OCI-LY7 (cell line): ENCODE measurements around the gene PCDHGB2. TPM values are rescaled to one million over a fixed set of nuclear protein-coding genes. Genes with fewer than 3 reads are reported as not detected.
A peak's percentile ranks its signal among the peaks of the same experiment; 100 is the strongest.
"Not testable (repeated sequence)": the region's sequence is repeated elsewhere in the genome, so short reads cannot be mapped to it uniquely, and the experiment has no call there.

Experiments used
- Bru-seq: library from RNA; stranded (reverse); fragments of 400-500 nt; gene quantifications from one replicate; lab custom pipeline; 2021; lab: Mats Ljungman, UMichigan
- BruChase-seq, 2 experiments: library from RNA; stranded (reverse); fragments of 400-500 nt; gene quantifications; one replicate each; lab custom pipeline; 2021; lab: Mats Ljungman, UMichigan
- BruUV-seq: library from RNA; stranded (reverse); fragments of 400-500 nt; replicated peaks from 2 replicates; lab custom pipeline; 2021; lab: Mats Ljungman, UMichigan
- CTCF ChIA-PET: fragments of 300-600 bp; sonication (Branson Sonifier 250); formaldehyde crosslinking; loops from one replicate; lab custom pipeline; 2022; ENCODE audit warnings: antibody characterized with exemption; ENCODE audit not compliant: unreplicated experiment; lab: Charles Lee
- POLR2A ChIA-PET: fragments of 300-600 bp; sonication (Branson Sonifier 250); formaldehyde crosslinking; loops from one replicate; lab custom pipeline; 2022; ENCODE audit warnings: antibody characterized with exemption; lab: Charles Lee
- DNase-seq: peaks from one replicate; pipeline ENCODE4 v3.0.0-alpha.2; 2015; ENCODE audit warnings: low spot score
- H2AFZ ChIP-seq: fragments of 200-600 bp; sonication (generic), shearing (Covaris generic); 2 replicates; pipeline ENCODE4 v1.6.1; 2014; ENCODE audit warnings: mild to moderate bottlenecking, antibody characterized with exemption, low read length, moderate library complexity
- H3K27ac ChIP-seq: fragments of 200-600 bp; sonication (generic); 2 replicates; pipeline ENCODE4 v1.5.1; 2014; ENCODE audit warnings: mixed run types, low read depth, mild to moderate bottlenecking, moderate library complexity, low read length, inconsistent platforms; ENCODE audit not compliant: poor library complexity, severe bottlenecking
- H3K36me3 ChIP-seq: fragments of 200-600 bp; sonication (generic); 2 replicates; pipeline ENCODE4 v1.6.1; 2014; ENCODE audit warnings: mild to moderate bottlenecking, antibody characterized with exemption, low read length, moderate library complexity, mixed read lengths; ENCODE audit not compliant: insufficient read depth
- H3K4me1 ChIP-seq: fragments of 200-600 bp; sonication (generic); 2 replicates; pipeline ENCODE4 v1.5.1; 2014; ENCODE audit warnings: mild to moderate bottlenecking, low read length; ENCODE audit not compliant: insufficient read depth, poor library complexity, severe bottlenecking
- H3K4me2 ChIP-seq: fragments of 200-600 bp; sonication (generic); 2 replicates; pipeline ENCODE4 v1.6.1; 2014; ENCODE audit warnings: mild to moderate bottlenecking, low read length
- H3K4me3 ChIP-seq: fragments of 200-600 bp; sonication (generic); 2 replicates; pipeline ENCODE4 v1.5.1; 2014; ENCODE audit warnings: mild to moderate bottlenecking, low read depth, low read length; ENCODE audit not compliant: poor library complexity, severe bottlenecking
- H3K79me2 ChIP-seq: fragments of 200-600 bp; sonication (generic); 2 replicates; pipeline ENCODE4 v1.6.1; 2016; ENCODE audit warnings: low read depth, mild to moderate bottlenecking, low read length, moderate library complexity, mixed read lengths; ENCODE audit not compliant: insufficient read depth
- H3K9me2 ChIP-seq: fragments of 200-600 bp; sonication (generic); 2 replicates; pipeline ENCODE4 v1.6.1; 2016; ENCODE audit warnings: mild to moderate bottlenecking, low read length, mixed read lengths; ENCODE audit not compliant: insufficient read depth
- H3K9me3 ChIP-seq: fragments of 200-600 bp; sonication (generic); 2 replicates; pipeline ENCODE4 v1.6.1; 2014; ENCODE audit warnings: mild to moderate bottlenecking, mixed run types, low read length, mixed read lengths
- H4K20me1 ChIP-seq: fragments of 200-600 bp; sonication (generic); 2 replicates; pipeline ENCODE4 v1.6.1; 2014; ENCODE audit warnings: mild to moderate bottlenecking, antibody characterized with exemption, low read length, moderate library complexity, mixed read lengths; ENCODE audit not compliant: insufficient read depth
- EZH2phosphoT487 ChIP-seq: fragments of 200-600 bp; sonication (generic); IDR thresholded peaks from 2 replicates; pipeline ENCODE4 v1.6.1; 2018; ENCODE audit warnings: low read depth, borderline replicate concordance, mild to moderate bottlenecking, mixed run types, antibody characterized with exemption, low read length, moderate library complexity, mixed read lengths
- intact Hi-C: fragments of 100-400 bp; cut with micrococcal nuclease; formaldehyde crosslinking; loops from one replicate; pipeline ENCODE4 v1.10.0; 2022; ENCODE audit not compliant: unreplicated experiment
- long read RNA-seq: library from polyadenylated mRNA; stranded (forward); transcript quantifications from one replicate; pipeline ENCODE4 v2.0.0, GENCODE V29; 2022
- total RNA-seq, 2 experiments: library from RNA; depleted of rRNA in 1 of 2; stranded (reverse); fragments of >200 nt in 1 of 2; shearing (Covaris generic) in 1 of 2; gene quantifications; 2 replicates each; pipeline ENCODE4 v1.2.3, GENCODE V29; 2014 to 2022
- TF ChIP-seq, protein P1 (sequence below): fragments of 200-600 bp; sonication (generic); conservative IDR thresholded peaks from 2 replicates; pipeline ENCODE4 v1.5.1; 2014; ENCODE audit warnings: mild to moderate bottlenecking, antibody characterized with exemption, low read length, moderate library complexity, mixed read lengths

Gene PCDHGB2
- total RNA-seq (2014; rRNA removed; shearing (Covaris generic)) (8.3 and 9.3 TPM in 2 replicates), total RNA-seq (2022) (9.2 and 10.9 TPM in 2 replicates), Bru-seq, nascent RNA (percentile 67 among the genes with signal in this experiment), BruChase-seq, experiment 1, labeled RNA remaining after a 6-hour chase (percentile 89 among the genes with signal in this experiment), BruChase-seq, experiment 2, labeled RNA remaining after a 2-hour chase (percentile 88 among the genes with signal in this experiment)
- long read RNA-seq, partial matches to known transcripts, result 0 of 2 reads
- long read RNA-seq, other reads (novel, unspliced or antisense), result 0 of 2 reads

DNA sequence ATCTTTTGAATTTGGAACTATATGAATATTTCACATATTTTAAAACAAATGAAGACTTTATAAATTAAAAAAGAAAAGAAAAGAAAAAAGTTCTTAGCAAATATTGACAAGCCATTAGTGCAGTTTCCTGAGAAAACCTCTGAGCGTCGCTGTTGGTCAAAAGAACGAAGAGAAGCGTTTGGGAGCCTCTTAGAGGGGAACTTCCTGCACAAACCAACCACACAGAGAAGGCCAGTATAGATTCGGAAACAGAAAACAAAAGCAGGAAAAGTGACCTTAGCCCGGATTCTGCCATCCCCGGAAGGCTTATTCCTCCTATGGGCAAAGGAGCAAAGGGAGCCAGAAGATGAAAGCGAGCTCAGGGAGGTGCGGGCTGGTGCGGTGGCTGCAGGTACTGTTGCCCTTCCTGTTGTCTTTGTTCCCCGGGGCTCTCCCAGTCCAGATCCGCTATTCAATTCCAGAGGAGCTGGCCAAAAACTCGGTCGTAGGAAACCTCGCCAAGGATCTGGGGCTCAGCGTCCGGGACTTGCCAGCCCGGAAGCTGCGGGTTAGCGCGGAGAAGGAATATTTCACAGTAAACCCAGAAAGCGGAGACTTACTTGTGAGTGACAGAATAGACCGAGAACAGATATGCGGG, at the start of gene PCDHGB2:
PCDHGB2 (plus strand) TSS at position 205 of the 637 bp plus-strand sequence; CDS start at position 347, 142 bp downstream.
- Histone ChIP-seq H3K4me2 (peak within 1 kb of the TSS; percentile 70), H3K9me3 (no peaks in the 10 kb centered on the region; the same call in 1 of the 2 replicates), H3K36me3 (peaks cover 15% of the 10 kb centered on the region), H2AFZ (peak within 1 kb of the TSS; percentile 63), H3K79me2 (peaks cover 24% of the 10 kb centered on the region; the same call in 1 of the 2 replicates), H3K4me3 (peak within 1 kb of the TSS; percentile 65), H3K4me1 (peaks cover 42% of the 10 kb centered on the region), H3K27ac (peak within 1 kb of the TSS; percentile 21), H4K20me1 (no peaks in the 10 kb centered on the region), H3K9me2 (no peaks in the 10 kb centered on the region)
- intact Hi-C loops, result loop anchor here (1.0 to 10.0 kb wide), 4 partner anchors 52 to 204 kb away; partner anchors contain the start of genes PCDHB10, PCDHB11, PCDHGA10 and PCDHGC3
- DNase-seq, result peak; percentile 85
- CTCF ChIA-PET, result interaction anchor here (0.6 to 1.2 kb wide), 4 partner anchors 10 to 198 kb away, joined by 3 to 7 read pairs (median 4); partner anchors contain the start of gene PCDHGB7
- TF ChIP-seq EZH2phosphoT487, result no peak
- TF ChIP-seq, protein P1, sequence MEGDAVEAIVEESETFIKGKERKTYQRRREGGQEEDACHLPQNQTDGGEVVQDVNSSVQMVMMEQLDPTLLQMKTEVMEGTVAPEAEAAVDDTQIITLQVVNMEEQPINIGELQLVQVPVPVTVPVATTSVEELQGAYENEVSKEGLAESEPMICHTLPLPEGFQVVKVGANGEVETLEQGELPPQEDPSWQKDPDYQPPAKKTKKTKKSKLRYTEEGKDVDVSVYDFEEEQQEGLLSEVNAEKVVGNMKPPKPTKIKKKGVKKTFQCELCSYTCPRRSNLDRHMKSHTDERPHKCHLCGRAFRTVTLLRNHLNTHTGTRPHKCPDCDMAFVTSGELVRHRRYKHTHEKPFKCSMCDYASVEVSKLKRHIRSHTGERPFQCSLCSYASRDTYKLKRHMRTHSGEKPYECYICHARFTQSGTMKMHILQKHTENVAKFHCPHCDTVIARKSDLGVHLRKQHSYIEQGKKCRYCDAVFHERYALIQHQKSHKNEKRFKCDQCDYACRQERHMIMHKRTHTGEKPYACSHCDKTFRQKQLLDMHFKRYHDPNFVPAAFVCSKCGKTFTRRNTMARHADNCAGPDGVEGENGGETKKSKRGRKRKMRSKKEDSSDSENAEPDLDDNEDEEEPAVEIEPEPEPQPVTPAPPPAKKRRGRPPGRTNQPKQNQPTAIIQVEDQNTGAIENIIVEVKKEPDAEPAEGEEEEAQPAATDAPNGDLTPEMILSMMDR, result peak; percentile 94
- POLR2A ChIA-PET, result interaction anchor here (1.0 to 1.2 kb wide), 3 partner anchors 61 to 204 kb away, joined by 3 to 6 read pairs (median 3); partner anchors contain the start of gene PCDHGA11
- TSS peak; percentile 72 for BruUV-seq

GRCh38 chr5:141313711-141314110, 46.1 kb upstream of the PCDHGB2 start:
- no peak for TF ChIP-seq EZH2phosphoT487
- TF ChIP-seq, protein P1, result no peak
- Histone ChIP-seq H3K4me3 (no peak overlapping the region), H4K20me1 (no peaks in the 10 kb centered on the region), H3K9me2 (no peaks in the 10 kb centered on the region), H3K4me1 (peaks cover 7% of the 10 kb centered on the region), H3K4me2 (no peak overlapping the region), H3K9me3 (peaks cover 37% of the 10 kb centered on the region), H2AFZ (no peak overlapping the region), H3K36me3 (peaks cover 73% of the 10 kb centered on the region), H3K27ac (no peak overlapping the region), H3K79me2 (peaks cover 54% of the 10 kb centered on the region)
- DNase-seq, result no peak
- intact Hi-C loops, result no loop called here
- POLR2A ChIA-PET, result no interaction called here
- CTCF ChIA-PET, result no interaction called here
- BruUV-seq, result no TSS peak

GRCh38 chr5:141316963-141317362, 42.8 kb upstream of the PCDHGB2 start:
- BruUV-seq, intact Hi-C loops: not testable (repeated sequence)

More at GRCh38 chr5:141316963-141317362, 42.8 kb upstream of the PCDHGB2 start:
- H3K36me3 ChIP-seq, result peaks cover 83% of the 10 kb centered on the region
- POLR2A ChIA-PET, H4K20me1 ChIP-seq, H2AFZ ChIP-seq, H3K4me2 ChIP-seq, DNase-seq, H3K27ac ChIP-seq, H3K4me3 ChIP-seq, H3K9me2 ChIP-seq, CTCF ChIA-PET: not testable (repeated sequence)
- H3K9me3 ChIP-seq, result peaks cover 51% of the 10 kb centered on the region
- peaks cover 80% of the 10 kb centered on the region for H3K79me2 ChIP-seq
- peaks cover 28% of the 10 kb centered on the region for H3K4me1 ChIP-seq
